GM21528 (cell line): Measurements from ENCODE around the gene AIMP2.
"Not testable (repeated sequence)": the region's sequence is repeated elsewhere in the genome, so short reads cannot be mapped to it uniquely, and the experiment has no call there.

Experiments used
- ATAC-seq: cut with Tn5 transposase; IDR thresholded peaks from one replicate; pipeline ENCODE4 v1.9.1; 2021; ENCODE audit warnings: mild to moderate bottlenecking, moderate library complexity; ENCODE audit not compliant: unreplicated experiment, low FRiP score

The AIMP2 gene

GRCh38 chr7:6026011-6026819 lies 17.1 kb downstream of the AIMP2 start:
- peak; percentile 66 for ATAC-seq

GRCh38 chr7:6026820-6027311 lies 17.8 kb downstream of the AIMP2 start:
- no peak for ATAC-seq

- no peak for ATAC-seq
Observed at GRCh38 chr7:6027806-6028365, 18.8 kb downstream of the AIMP2 start.

- ATAC-seq: no peak
Observed at GRCh38 chr7:6028563-6028962, 19.5 kb downstream of the AIMP2 start.

GRCh38 chr7:6030988-6031387 lies 21.9 kb downstream of the AIMP2 start, which contains the start of gene ANKRD61:
ANKRD61 (plus strand) TSS chr7:6031376; CDS start chr7:6031376, 0 bp downstream.
- no peak for ATAC-seq

- no peak for ATAC-seq
Observed at GRCh38 chr7:6031567-6031966, 22.5 kb downstream of the AIMP2 start.

- ATAC-seq: no peak
Observed at GRCh38 chr7:6032167-6032566, 23.1 kb downstream of the AIMP2 start.

- no peak for ATAC-seq
Observed at GRCh38 chr7:6032641-6033040, 23.6 kb downstream of the AIMP2 start.

- no peak for ATAC-seq
Observed at GRCh38 chr7:6035165-6035564, 26.1 kb downstream of the AIMP2 start.

GRCh38 chr7:6035686-6036085 lies 26.6 kb downstream of the AIMP2 start:
- ATAC-seq: no peak

GRCh38 chr7:6049780-6050179 lies 40.7 kb downstream of the AIMP2 start:
- ATAC-seq: no peak

- not testable (repeated sequence) for ATAC-seq
Observed at GRCh38 chr7:6051185-6051584, 42.1 kb downstream of the AIMP2 start.

- ATAC-seq: no peak
Observed at GRCh38 chr7:6056616-6057015, 47.5 kb downstream of the AIMP2 start.

GRCh38 chr7:6057316-6058129 lies 48.5 kb downstream of the AIMP2 start:
- no peak for ATAC-seq

- not testable (repeated sequence) for ATAC-seq
Observed at GRCh38 chr7:6059941-6060340, 50.9 kb downstream of the AIMP2 start.

- peak; percentile 65 for ATAC-seq
Observed at GRCh38 chr7:6071406-6071805, 62.3 kb downstream of the AIMP2 start.
